IMR-90 (cell line): Measurements from ENCODE around the gene GSN. TPM values are rescaled to one million over a fixed set of nuclear protein-coding genes. Genes with fewer than 3 reads are reported as not detected.

Experiments
- ATAC-seq: fragments of 200-7000 bp; cut with Tn5 transposase; 2 replicates; pipeline ENCODE4 v1.9.1; 2020; ENCODE audit warnings: low read depth, mild to moderate bottlenecking, moderate library complexity
- BruUV-seq: library from RNA; stranded (reverse); fragments of 400-500 nt; replicated peaks from 2 replicates; lab custom pipeline; 2021; lab: Mats Ljungman, UMichigan
- CTCF ChIA-PET: fragments of 300-600 bp; formaldehyde crosslinking; extraction: SDS; loops from one replicate; lab custom pipeline; 2021; ENCODE audit warnings: antibody characterized with exemption; lab: Yijun Ruan, JAX
- POLR2A ChIA-PET: fragments of 300-600 bp; sonication (Branson Sonifier 250); formaldehyde crosslinking; loops from one replicate; lab custom pipeline; 2022; ENCODE audit warnings: antibody characterized with exemption; ENCODE audit not compliant: unreplicated experiment; lab: Charles Lee
- DNase-seq: peaks from one replicate; pipeline ENCODE4 v3.0.0; 2013
- H2AFZ ChIP-seq: replicated peaks from 2 replicates; pipeline ENCODE3; 2013; ENCODE audit warnings: low read length, mild to moderate bottlenecking; ENCODE audit not compliant: poor library complexity
- H2AK5ac ChIP-seq: 2 replicates; pipeline ENCODE4 v1.6.1; 2013; ENCODE audit warnings: low read depth, low read length, inconsistent platforms
- H2AK9ac ChIP-seq: replicated peaks from 2 replicates; pipeline ENCODE3; 2013; ENCODE audit warnings: mild to moderate bottlenecking, low read depth, low read length, moderate library complexity; ENCODE audit not compliant: poor library complexity
- H2BK120ac ChIP-seq: 2 replicates; pipeline ENCODE4 v1.6.1; 2013; ENCODE audit warnings: low read depth, low read length, inconsistent platforms
- H2BK15ac ChIP-seq: 3 replicates; pipeline ENCODE4 v1.6.1; 2013; ENCODE audit warnings: low read depth, low read length, inconsistent platforms
- H2BK20ac ChIP-seq: 2 replicates; pipeline ENCODE4 v1.6.1; 2013; ENCODE audit warnings: low read depth, mild to moderate bottlenecking, inconsistent platforms, low read length, moderate library complexity
- H2BK5ac ChIP-seq: 2 replicates; pipeline ENCODE4 v1.6.1; 2013; ENCODE audit warnings: mild to moderate bottlenecking, low read depth, low read length, inconsistent platforms; ENCODE audit not compliant: poor library complexity, severe bottlenecking
- H3K14ac ChIP-seq: replicated peaks from 2 replicates; pipeline ENCODE4 v1.6.1; 2013; ENCODE audit warnings: low read depth, low read length, inconsistent platforms
- H3K18ac ChIP-seq: 2 replicates; pipeline ENCODE4 v1.6.1; 2013; ENCODE audit warnings: low read depth, low read length, control low read depth
- H3K23ac ChIP-seq: 2 replicates; pipeline ENCODE4 v1.6.1; 2013; ENCODE audit warnings: low read depth, low read length, inconsistent platforms
- H3K27ac ChIP-seq: 2 replicates; pipeline ENCODE4 v1.5.1; 2013; ENCODE audit warnings: mild to moderate bottlenecking, control low read depth, low read length; ENCODE audit not compliant: insufficient read depth
- H3K27me3 ChIP-seq: 2 replicates; pipeline ENCODE4 v1.6.1; 2013; ENCODE audit warnings: low read length; ENCODE audit not compliant: control insufficient read depth, insufficient read depth
- H3K36me3 ChIP-seq: 2 replicates; pipeline ENCODE4 v1.6.1; 2013; ENCODE audit warnings: low read length, mixed read lengths; ENCODE audit not compliant: control insufficient read depth, insufficient read depth
- H3K4ac ChIP-seq: 2 replicates; pipeline ENCODE4 v1.6.1; 2013; ENCODE audit warnings: low read depth, low read length, inconsistent platforms
- H3K4me1 ChIP-seq: 2 replicates; pipeline ENCODE4 v1.6.1; 2013; ENCODE audit warnings: low read length, mixed read lengths; ENCODE audit not compliant: control insufficient read depth, insufficient read depth
- H3K4me2 ChIP-seq: 2 replicates; pipeline ENCODE4 v1.6.1; 2013; ENCODE audit warnings: low read depth, mild to moderate bottlenecking, control low read depth, low read length, moderate library complexity
- H3K4me3 ChIP-seq: 2 replicates; pipeline ENCODE4 v1.5.1; 2013; ENCODE audit warnings: low read depth, mild to moderate bottlenecking, control low read depth, low read length, moderate library complexity; ENCODE audit not compliant: insufficient read depth
- H3K56ac ChIP-seq: 2 replicates; pipeline ENCODE4 v1.6.1; 2013; ENCODE audit warnings: low read length, inconsistent platforms; ENCODE audit not compliant: insufficient read depth; ENCODE audit errors: extremely low read depth
- H3K79me1 ChIP-seq, 2 experiments: 2 replicates each; pipeline ENCODE4 v1.6.1; 2013; ENCODE audit warnings: low read length in 2 of 2, inconsistent platforms in 1 of 2, low read depth in 1 of 2
- H3K9ac ChIP-seq: 2 replicates; pipeline ENCODE4 v1.6.1; 2013; ENCODE audit warnings: low read depth, low read length, control low read depth
- H3K9me1 ChIP-seq: 2 replicates; pipeline ENCODE4 v1.6.1; 2013; ENCODE audit warnings: low read length, inconsistent platforms; ENCODE audit not compliant: insufficient read depth
- H3K9me3 ChIP-seq: 2 replicates; pipeline ENCODE4 v1.6.1; 2013; ENCODE audit warnings: low read length; ENCODE audit not compliant: control insufficient read depth, insufficient read depth
- H4K20me1 ChIP-seq: 2 replicates; pipeline ENCODE4 v1.6.1; 2013; ENCODE audit warnings: low read length, inconsistent platforms; ENCODE audit not compliant: insufficient read depth
- H4K5ac ChIP-seq: 2 replicates; pipeline ENCODE4 v1.6.1; 2013; ENCODE audit warnings: mild to moderate bottlenecking, low read depth, low read length, control low read depth
- H4K8ac ChIP-seq, 2 experiments: 2 replicates each; pipeline ENCODE4 v1.6.1; 2013; ENCODE audit warnings: low read depth in 2 of 2, low read length in 2 of 2, control low read depth in 1 of 2, inconsistent platforms in 1 of 2
- H4K91ac ChIP-seq: 2 replicates; pipeline ENCODE4 v1.6.1; 2013; ENCODE audit warnings: low read depth, low read length, inconsistent platforms; ENCODE audit not compliant: insufficient read depth
- BHLHE40 ChIP-seq: fragments of 150-350 bp; IDR thresholded peaks from 2 replicates; pipeline ENCODE4 v1.6.1; 2016; ENCODE audit warnings: mild to moderate bottlenecking, low read depth, low read length
- CHD1 ChIP-seq: IDR thresholded peaks from 2 replicates; pipeline ENCODE4 v1.6.1; 2012; ENCODE audit warnings: low read depth, low read length, improper control_type of control experiment
- ELK1 ChIP-seq: fragments of 150-350 bp; IDR thresholded peaks from 2 replicates; pipeline ENCODE4 v1.6.1; 2016; ENCODE audit warnings: low read depth, mild to moderate bottlenecking, low read length, moderate library complexity, borderline replicate concordance
- MAFK ChIP-seq: IDR thresholded peaks from 2 replicates; pipeline ENCODE4 v1.6.1; 2012; ENCODE audit warnings: low read depth, low read length, improper control_type of control experiment
- MAZ ChIP-seq: IDR thresholded peaks from 2 replicates; pipeline ENCODE4 v1.6.1; 2012; ENCODE audit warnings: low read depth, mild to moderate bottlenecking, low read length, improper control_type of control experiment, moderate library complexity, borderline replicate concordance
- POLR2A ChIP-seq: IDR thresholded peaks from 2 replicates; pipeline ENCODE4 v1.6.1; 2012; ENCODE audit warnings: mild to moderate bottlenecking, low read depth, low read length
- RAD21 ChIP-seq: IDR thresholded peaks from 2 replicates; pipeline ENCODE4 v1.6.1; 2012; ENCODE audit warnings: low read length, improper control_type of control experiment
- RCOR1 ChIP-seq: IDR thresholded peaks from 2 replicates; pipeline ENCODE4 v1.6.1; 2012; ENCODE audit warnings: mild to moderate bottlenecking, low read length, improper control_type of control experiment; ENCODE audit not compliant: insufficient replicate concordance
- RFX5 ChIP-seq: IDR thresholded peaks from 2 replicates; pipeline ENCODE4 v1.8.0; 2012; ENCODE audit warnings: low read depth, mild to moderate bottlenecking, low read length, moderate library complexity
- USF2 ChIP-seq: fragments of 150-350 bp; IDR thresholded peaks from 2 replicates; pipeline ENCODE4 v1.6.1; 2017; ENCODE audit warnings: mild to moderate bottlenecking, antibody characterized with exemption, low read length, low read depth
- WGBS, 2 experiments: methylation state at CpG; one replicate each; pipeline versions ENCODE4 v1.1.5 to v1.1.7; 2013; ENCODE audit warnings: missing lambda C conversion rate in 2 of 2; ENCODE audit not compliant: insufficient read length in 1 of 2; ENCODE audit errors: extremely low coverage in 2 of 2; 5-methylcytosine and 5-hydroxymethylcytosine counted together
- dilution Hi-C: fragments of 300-500 bp; cut with HindIII; formaldehyde crosslinking; loops from one replicate; pipeline ENCODE4 v1.14.3; 2018; ENCODE audit warnings: low sequenced_read_pairs; ENCODE audit not compliant: unreplicated experiment
- in situ Hi-C: fragments of 300-500 bp; cut with MboI; formaldehyde crosslinking; loops from 3 replicates; pipeline ENCODE4 v1.14.3; 2019; ENCODE audit warnings: low sequenced_read_pairs, inconsistent platforms, mixed read lengths
- intact Hi-C: fragments of 100-400 bp; cut with micrococcal nuclease; formaldehyde crosslinking; loops from 2 replicates; pipeline ENCODE4 v1.10.0; 2022
- polyA plus RNA-seq, 3 experiments: library from polyadenylated mRNA; depleted of rRNA; stranded (reverse); fragments of >200 nt; gene quantifications; 2 replicates each; pipeline ENCODE4 v1.2.3, GENCODE V29; 2012; ENCODE audit warnings: low replicate concordance in 1 of 3
- total RNA-seq: library from RNA; depleted of rRNA; stranded (reverse); fragments of >200 nt; gene quantifications from 2 replicates; pipeline ENCODE4 v1.2.3, GENCODE V29; 2012

Gene GSN
- total and polyA plus RNA-seq, 2 of the 4 experiments (the other 2 are of a cell fraction): 495 to 547 TPM

- TF ChIP-seq MAFK: no peak
Observed at GRCh38 chr9:121279776-121280388, 11.9 kb downstream of the GSN start (continued).

DNA sequence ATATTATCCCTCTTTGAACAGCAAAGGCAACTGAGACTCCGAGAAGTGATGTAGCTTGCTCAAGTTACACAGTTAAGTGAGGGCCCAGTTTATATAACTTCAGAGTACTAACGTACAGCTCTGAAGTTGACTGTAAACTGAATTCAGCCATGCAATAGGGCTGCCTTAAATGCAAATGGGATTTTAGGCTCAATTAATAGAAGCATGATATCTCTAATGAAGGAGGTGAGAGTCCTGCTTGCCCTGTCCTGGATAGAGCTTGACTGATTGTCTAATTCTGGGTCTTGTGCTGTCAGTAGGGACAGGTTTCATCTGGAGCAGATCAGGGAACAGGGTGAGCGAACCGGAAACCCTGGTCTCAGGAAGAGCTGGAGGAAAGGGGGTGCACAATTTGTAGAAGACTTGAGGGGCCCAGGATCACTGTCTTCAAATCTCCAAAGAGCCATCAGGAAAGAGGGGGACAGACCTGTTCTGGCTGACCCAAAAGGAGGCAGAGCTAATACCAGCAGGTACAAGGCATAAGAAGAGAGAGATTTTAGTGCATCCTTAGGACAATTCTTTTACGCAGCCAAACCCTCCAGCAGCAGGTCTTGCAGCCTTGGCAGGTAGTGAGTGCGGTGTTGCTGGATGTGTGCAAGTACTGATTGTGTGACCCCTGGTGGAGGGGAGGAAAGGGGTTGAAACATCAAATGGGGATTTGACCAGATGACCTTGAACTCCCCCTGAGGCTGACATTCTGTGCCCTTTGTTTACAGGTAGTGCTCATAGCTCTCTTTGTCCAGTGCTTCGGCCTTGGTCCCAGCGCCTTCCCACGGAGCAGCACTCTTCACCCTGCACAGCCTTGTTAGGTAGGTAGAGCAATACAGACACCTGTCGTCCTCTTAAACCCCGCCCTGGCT, 13.0 kb downstream of the GSN start:
- Histone ChIP-seq H2AK5ac (peak overlapping the region; percentile 73), H4K5ac (no peak overlapping the region), H3K23ac (peak overlapping the region; percentile 66; the same call in 1 of the 2 replicates), H3K18ac (no peak overlapping the region), H3K4ac (peak overlapping the region; percentile 61), H3K9me1 (peaks cover 51% of the 10 kb centered on the region), H3K9ac (no peak overlapping the region), H2BK5ac (peak overlapping the region; percentile 29), H4K8ac (no peak overlapping the region), H3K36me3 (peaks cover 29% of the 10 kb centered on the region), H2AFZ (no peak overlapping the region), H3K4me3 (no peak overlapping the region), H2BK20ac (peak overlapping the region; percentile 10; the same call in 1 of the 2 replicates), H3K4me2 (no peak overlapping the region), H3K56ac (no peak overlapping the region), H2BK120ac (0 out of 2 replicates have a peak overlapping the region, but pooled peaks have one; percentile 45), H4K91ac (peak overlapping the region; percentile 28; the same call in 1 of the 2 replicates), H3K14ac (peak overlapping the region; percentile 54), H3K79me1 (peaks cover 44 to 82% of the 10 kb centered on the region in 2 experiments), H3K27me3 (no peaks in the 10 kb centered on the region), H2BK15ac (0 out of 3 replicates have a peak overlapping the region, but pooled peaks have one; percentile 17), H3K4me1 (peaks cover 50% of the 10 kb centered on the region), H3K9me3 (no peaks in the 10 kb centered on the region), H3K27ac (peak overlapping the region; percentile 13; the same call in 1 of the 2 replicates), H2AK9ac (no peak overlapping the region), H4K20me1 (peaks cover 18% of the 10 kb centered on the region)
- POLR2A ChIA-PET: interaction anchor here (0.6 kb wide), 1 partner anchor 57 kb away, joined by 4 read pairs; no protein-coding TSS in a partner anchor
- in situ Hi-C loops: no loop called here
- CTCF ChIA-PET: interaction anchor here (0.6 to 1.0 kb wide), 2 partner anchors 68 to 95 kb away, joined by 3 to 5 read pairs; no protein-coding TSS in a partner anchor
- WGBS, 2 experiments: 96% methylated on average over 8 of the region's 11 CpGs; no CpG with 5 or more reads in 1 of the 2 experiments
- intact Hi-C loops: no loop called here
- dilution Hi-C loops: no loop called here
- ATAC-seq (no peak), DNase-seq (no peak)
- BruUV-seq: no TSS peak
- TF ChIP-seq MAZ: no peak
- TF ChIP-seq ELK1: no peak
- TF ChIP-seq RCOR1: no peak
- TF ChIP-seq BHLHE40: no peak
- no peak for TF ChIP-seq CHD1
- TF ChIP-seq RFX5: no peak
- TF ChIP-seq POLR2A: no peak
- no peak for TF ChIP-seq RAD21
- TF ChIP-seq USF2: no peak
